IMR-90 (cell line): ENCODE measurements around the gene GGNBP2. TPM values are rescaled to one million over a fixed set of nuclear protein-coding genes. Genes with fewer than 3 reads are reported as not detected.

Experiments
- ATAC-seq: fragments of 200-7000 bp; cut with Tn5 transposase; 2 replicates; pipeline ENCODE4 v1.9.1; 2020; ENCODE audit warnings: low read depth, mild to moderate bottlenecking, moderate library complexity
- BruUV-seq: library from RNA; stranded (reverse); fragments of 400-500 nt; replicated peaks from 2 replicates; lab custom pipeline; 2021; lab: Mats Ljungman, UMichigan
- CTCF ChIA-PET: fragments of 300-600 bp; formaldehyde crosslinking; extraction: SDS; loops from one replicate; lab custom pipeline; 2021; ENCODE audit warnings: antibody characterized with exemption; lab: Yijun Ruan, JAX
- POLR2A ChIA-PET: fragments of 300-600 bp; sonication (Branson Sonifier 250); formaldehyde crosslinking; loops from one replicate; lab custom pipeline; 2022; ENCODE audit warnings: antibody characterized with exemption; ENCODE audit not compliant: unreplicated experiment; lab: Charles Lee
- DNase-seq: peaks from one replicate; pipeline ENCODE4 v3.0.0; 2013
- H2AFZ ChIP-seq: replicated peaks from 2 replicates; pipeline ENCODE3; 2013; ENCODE audit warnings: low read length, mild to moderate bottlenecking; ENCODE audit not compliant: poor library complexity
- H2AK5ac ChIP-seq: 2 replicates; pipeline ENCODE4 v1.6.1; 2013; ENCODE audit warnings: low read depth, low read length, inconsistent platforms
- H2AK9ac ChIP-seq: replicated peaks from 2 replicates; pipeline ENCODE3; 2013; ENCODE audit warnings: mild to moderate bottlenecking, low read depth, low read length, moderate library complexity; ENCODE audit not compliant: poor library complexity
- H2BK120ac ChIP-seq: 2 replicates; pipeline ENCODE4 v1.6.1; 2013; ENCODE audit warnings: low read depth, low read length, inconsistent platforms
- H2BK15ac ChIP-seq: 3 replicates; pipeline ENCODE4 v1.6.1; 2013; ENCODE audit warnings: low read depth, low read length, inconsistent platforms
- H2BK20ac ChIP-seq: 2 replicates; pipeline ENCODE4 v1.6.1; 2013; ENCODE audit warnings: low read depth, mild to moderate bottlenecking, inconsistent platforms, low read length, moderate library complexity
- H2BK5ac ChIP-seq: 2 replicates; pipeline ENCODE4 v1.6.1; 2013; ENCODE audit warnings: mild to moderate bottlenecking, low read depth, low read length, inconsistent platforms; ENCODE audit not compliant: poor library complexity, severe bottlenecking
- H3K14ac ChIP-seq: replicated peaks from 2 replicates; pipeline ENCODE4 v1.6.1; 2013; ENCODE audit warnings: low read depth, low read length, inconsistent platforms
- H3K18ac ChIP-seq: 2 replicates; pipeline ENCODE4 v1.6.1; 2013; ENCODE audit warnings: low read depth, low read length, control low read depth
- H3K23ac ChIP-seq: 2 replicates; pipeline ENCODE4 v1.6.1; 2013; ENCODE audit warnings: low read depth, low read length, inconsistent platforms
- H3K27ac ChIP-seq: 2 replicates; pipeline ENCODE4 v1.5.1; 2013; ENCODE audit warnings: mild to moderate bottlenecking, control low read depth, low read length; ENCODE audit not compliant: insufficient read depth
- H3K27me3 ChIP-seq: 2 replicates; pipeline ENCODE4 v1.6.1; 2013; ENCODE audit warnings: low read length; ENCODE audit not compliant: control insufficient read depth, insufficient read depth
- H3K36me3 ChIP-seq: 2 replicates; pipeline ENCODE4 v1.6.1; 2013; ENCODE audit warnings: low read length, mixed read lengths; ENCODE audit not compliant: control insufficient read depth, insufficient read depth
- H3K4ac ChIP-seq: 2 replicates; pipeline ENCODE4 v1.6.1; 2013; ENCODE audit warnings: low read depth, low read length, inconsistent platforms
- H3K4me1 ChIP-seq: 2 replicates; pipeline ENCODE4 v1.6.1; 2013; ENCODE audit warnings: low read length, mixed read lengths; ENCODE audit not compliant: control insufficient read depth, insufficient read depth
- H3K4me2 ChIP-seq: 2 replicates; pipeline ENCODE4 v1.6.1; 2013; ENCODE audit warnings: low read depth, mild to moderate bottlenecking, control low read depth, low read length, moderate library complexity
- H3K4me3 ChIP-seq: 2 replicates; pipeline ENCODE4 v1.5.1; 2013; ENCODE audit warnings: low read depth, mild to moderate bottlenecking, control low read depth, low read length, moderate library complexity; ENCODE audit not compliant: insufficient read depth
- H3K56ac ChIP-seq: 2 replicates; pipeline ENCODE4 v1.6.1; 2013; ENCODE audit warnings: low read length, inconsistent platforms; ENCODE audit not compliant: insufficient read depth; ENCODE audit errors: extremely low read depth
- H3K79me1 ChIP-seq, 2 experiments: 2 replicates each; pipeline ENCODE4 v1.6.1; 2013; ENCODE audit warnings: low read length in 2 of 2, inconsistent platforms in 1 of 2, low read depth in 1 of 2
- H3K9ac ChIP-seq: 2 replicates; pipeline ENCODE4 v1.6.1; 2013; ENCODE audit warnings: low read depth, low read length, control low read depth
- H3K9me1 ChIP-seq: 2 replicates; pipeline ENCODE4 v1.6.1; 2013; ENCODE audit warnings: low read length, inconsistent platforms; ENCODE audit not compliant: insufficient read depth
- H3K9me3 ChIP-seq: 2 replicates; pipeline ENCODE4 v1.6.1; 2013; ENCODE audit warnings: low read length; ENCODE audit not compliant: control insufficient read depth, insufficient read depth
- H4K20me1 ChIP-seq: 2 replicates; pipeline ENCODE4 v1.6.1; 2013; ENCODE audit warnings: low read length, inconsistent platforms; ENCODE audit not compliant: insufficient read depth
- H4K5ac ChIP-seq: 2 replicates; pipeline ENCODE4 v1.6.1; 2013; ENCODE audit warnings: mild to moderate bottlenecking, low read depth, low read length, control low read depth
- H4K8ac ChIP-seq, 2 experiments: 2 replicates each; pipeline ENCODE4 v1.6.1; 2013; ENCODE audit warnings: low read depth in 2 of 2, low read length in 2 of 2, control low read depth in 1 of 2, inconsistent platforms in 1 of 2
- H4K91ac ChIP-seq: 2 replicates; pipeline ENCODE4 v1.6.1; 2013; ENCODE audit warnings: low read depth, low read length, inconsistent platforms; ENCODE audit not compliant: insufficient read depth
- BHLHE40 ChIP-seq: fragments of 150-350 bp; IDR thresholded peaks from 2 replicates; pipeline ENCODE4 v1.6.1; 2016; ENCODE audit warnings: mild to moderate bottlenecking, low read depth, low read length
- FOS ChIP-seq: fragments of 150-350 bp; IDR thresholded peaks from 2 replicates; pipeline ENCODE4 v1.6.1; 2016; ENCODE audit warnings: low read depth, low read length
- NFE2L2 ChIP-seq: fragments of 150-350 bp; IDR thresholded peaks from 2 replicates; pipeline ENCODE4 v1.6.1; 2016; ENCODE audit warnings: low read depth, mild to moderate bottlenecking, low read length
- WGBS, 2 experiments: methylation state at CpG; one replicate each; pipeline versions ENCODE4 v1.1.5 to v1.1.7; 2013; ENCODE audit warnings: missing lambda C conversion rate in 2 of 2; ENCODE audit not compliant: insufficient read length in 1 of 2; ENCODE audit errors: extremely low coverage in 2 of 2; 5-methylcytosine and 5-hydroxymethylcytosine counted together
- dilution Hi-C: fragments of 300-500 bp; cut with HindIII; formaldehyde crosslinking; loops from one replicate; pipeline ENCODE4 v1.14.3; 2018; ENCODE audit warnings: low sequenced_read_pairs; ENCODE audit not compliant: unreplicated experiment
- in situ Hi-C: fragments of 300-500 bp; cut with MboI; formaldehyde crosslinking; loops from 3 replicates; pipeline ENCODE4 v1.14.3; 2019; ENCODE audit warnings: low sequenced_read_pairs, inconsistent platforms, mixed read lengths
- intact Hi-C: fragments of 100-400 bp; cut with micrococcal nuclease; formaldehyde crosslinking; loops from 2 replicates; pipeline ENCODE4 v1.10.0; 2022
- polyA plus RNA-seq, 3 experiments: library from polyadenylated mRNA; depleted of rRNA; stranded (reverse); fragments of >200 nt; gene quantifications; 2 replicates each; pipeline ENCODE4 v1.2.3, GENCODE V29; 2012; ENCODE audit warnings: low replicate concordance in 1 of 3
- total RNA-seq: library from RNA; depleted of rRNA; stranded (reverse); fragments of >200 nt; gene quantifications from 2 replicates; pipeline ENCODE4 v1.2.3, GENCODE V29; 2012

GGNBP2 gene
- total and polyA plus RNA-seq, 2 of the 4 experiments (the other 2 are of a cell fraction): 40.7 to 56.2 TPM

DNA sequence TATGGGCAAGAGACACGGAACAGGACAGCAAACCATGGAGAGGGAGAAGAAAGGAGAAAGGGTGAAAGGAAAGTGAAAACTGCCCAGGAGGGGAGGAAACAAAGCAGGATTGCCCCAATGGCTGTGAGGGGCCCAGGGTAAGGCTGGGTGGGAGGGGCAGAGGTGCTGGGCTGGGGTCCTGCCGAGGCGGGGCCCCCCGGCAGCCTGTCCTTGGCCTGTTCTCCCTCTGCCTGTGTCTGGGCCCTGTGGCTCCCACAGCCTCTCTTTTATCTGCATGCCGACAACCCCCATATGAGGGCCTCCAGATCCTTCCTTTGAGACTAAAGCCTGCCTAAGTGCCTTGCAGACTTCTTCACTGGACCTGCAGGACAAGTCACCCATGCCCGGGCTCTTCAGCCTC, 42.8 kb upstream of the GGNBP2 start:
- WGBS, 2 experiments: 100% methylated on average over 4 of the region's 6 CpGs; no CpG with 5 or more reads in 1 of the 2 experiments
- CTCF ChIA-PET: no interaction called here
- no peak overlapping the region for H3K4me2 ChIP-seq
- no peak overlapping the region for H3K4ac ChIP-seq
- no peak overlapping the region for H4K5ac ChIP-seq
- H3K79me1 ChIP-seq: no peaks in the 10 kb centered on the region
- TF ChIP-seq FOS: no peak
- TF ChIP-seq BHLHE40: no peak
- no peak for TF ChIP-seq NFE2L2
- H2AFZ ChIP-seq: no peak overlapping the region
- H3K18ac ChIP-seq: no peak overlapping the region
- H4K8ac ChIP-seq: no peak overlapping the region
- H2BK5ac ChIP-seq: no peak overlapping the region
- ATAC-seq: no peak
- H3K9ac ChIP-seq: no peak overlapping the region
- no peaks in the 10 kb centered on the region for H3K9me1 ChIP-seq
- no peaks in the 10 kb centered on the region for H3K4me1 ChIP-seq
- POLR2A ChIA-PET: no interaction called here
- H3K27me3 ChIP-seq: no peaks in the 10 kb centered on the region
- peaks cover 56% of the 10 kb centered on the region for H3K36me3 ChIP-seq
- dilution Hi-C loops: no loop called here
- intact Hi-C loops: no loop called here
- H3K9me3 ChIP-seq: no peaks in the 10 kb centered on the region
- H2AK9ac ChIP-seq: no peak overlapping the region
- no peak overlapping the region for H2BK20ac ChIP-seq
- in situ Hi-C loops: no loop called here
- no peak for DNase-seq
- no TSS peak for BruUV-seq
- H3K23ac ChIP-seq: no peak overlapping the region
- H3K27ac ChIP-seq: no peak overlapping the region
- no peak overlapping the region for H4K91ac ChIP-seq
- no peak overlapping the region for H3K56ac ChIP-seq
- H3K4me3 ChIP-seq: no peak overlapping the region
- H2AK5ac ChIP-seq: no peak overlapping the region
- no peaks in the 10 kb centered on the region for H4K20me1 ChIP-seq
- no peak overlapping the region for H2BK15ac ChIP-seq
- H2BK120ac ChIP-seq: no peak overlapping the region
- no peak overlapping the region for H3K14ac ChIP-seq
